ENCODE measurements around the gene PEX6. TPM values are rescaled to one million over a fixed set of nuclear protein-coding genes. Genes with fewer than 3 reads are reported as not detected.

PEX6 gene
- total RNA-seq, 2 experiments from 2014 or later, result 23.8 to 24.7 TPM

DNA sequence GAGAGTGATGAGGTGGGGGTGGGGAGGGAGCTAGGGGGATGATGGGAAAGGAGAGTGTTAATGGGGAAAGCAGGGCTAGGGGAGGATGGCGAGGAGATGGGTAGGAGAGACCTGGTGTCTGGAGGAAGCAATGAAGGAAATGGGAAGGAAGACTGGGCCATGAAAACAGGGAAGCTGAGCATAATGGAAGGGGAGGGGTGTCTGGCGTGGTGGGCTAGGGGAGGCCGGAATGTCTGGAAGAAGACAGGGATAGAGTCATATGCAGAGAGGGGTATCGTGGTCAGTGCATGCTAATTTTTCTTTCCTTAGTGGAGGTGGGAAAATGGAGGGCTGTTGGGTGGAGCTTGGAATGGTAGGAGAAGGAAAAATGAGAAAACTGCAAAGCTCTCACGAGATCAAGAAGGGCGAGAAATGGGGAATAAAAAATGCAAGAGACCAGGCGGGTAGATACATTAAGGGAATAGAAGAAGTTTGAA is 35.5 kb upstream of the PEX6 start:
- H3K4me2 ChIP-seq (ENCODE audit: low read length), result peak overlapping the region; percentile 85
- H3K36me3 ChIP-seq (ENCODE audit: insufficient read depth, low read length), result peaks cover 51% of the 10 kb centered on the region; the same call in 1 of the 2 replicates
- no peak for DNase-seq (ENCODE audit: low spot score)
- H3K27ac ChIP-seq (ENCODE audit: low read depth, low read length, poor library complexity, severe bottlenecking), result peak overlapping the region; percentile 43
- H3K4me1 ChIP-seq (ENCODE audit: insufficient read depth, low read length, poor library complexity, severe bottlenecking), result peaks cover 29% of the 10 kb centered on the region
- peak overlapping the region; percentile 86 for H3K4me3 ChIP-seq (ENCODE audit: low read depth, low read length, poor library complexity, severe bottlenecking)
- ChIA-PET CTCF (ENCODE audit: unreplicated experiment) (interaction anchor here (0.5 to 1.6 kb wide), 7 partner anchors 19 to 268 kb away, joined by 3 to 6 read pairs (median 4); partner anchors contain the start of genes PEX6 and TBCC), POLR2A (interaction anchor here (0.6 to 1.6 kb wide), 13 partner anchors 9 to 726 kb away, joined by 3 to 10 read pairs (median 4); partner anchors contain the start of genes CNPY3, KLC4, MRPL2 and PEX6)
- BruUV-seq (replicated peaks), result no TSS peak
- H3K9me3 ChIP-seq (ENCODE audit: low read length), result no peaks in the 10 kb centered on the region
- H3K9me2 ChIP-seq (ENCODE audit: insufficient read depth, low read length), result no peaks in the 10 kb centered on the region
- H3K79me2 ChIP-seq (ENCODE audit: insufficient read depth, low read depth, low read length), result peaks cover 30% of the 10 kb centered on the region
- H4K20me1 ChIP-seq (ENCODE audit: insufficient read depth, low read length), result no peaks in the 10 kb centered on the region
- no peak for TF ChIP-seq EZH2phosphoT487 (IDR thresholded peaks at IDR 0.05; ENCODE audit: borderline replicate concordance, low read depth, low read length)
- TF ChIP-seq, protein P1, sequence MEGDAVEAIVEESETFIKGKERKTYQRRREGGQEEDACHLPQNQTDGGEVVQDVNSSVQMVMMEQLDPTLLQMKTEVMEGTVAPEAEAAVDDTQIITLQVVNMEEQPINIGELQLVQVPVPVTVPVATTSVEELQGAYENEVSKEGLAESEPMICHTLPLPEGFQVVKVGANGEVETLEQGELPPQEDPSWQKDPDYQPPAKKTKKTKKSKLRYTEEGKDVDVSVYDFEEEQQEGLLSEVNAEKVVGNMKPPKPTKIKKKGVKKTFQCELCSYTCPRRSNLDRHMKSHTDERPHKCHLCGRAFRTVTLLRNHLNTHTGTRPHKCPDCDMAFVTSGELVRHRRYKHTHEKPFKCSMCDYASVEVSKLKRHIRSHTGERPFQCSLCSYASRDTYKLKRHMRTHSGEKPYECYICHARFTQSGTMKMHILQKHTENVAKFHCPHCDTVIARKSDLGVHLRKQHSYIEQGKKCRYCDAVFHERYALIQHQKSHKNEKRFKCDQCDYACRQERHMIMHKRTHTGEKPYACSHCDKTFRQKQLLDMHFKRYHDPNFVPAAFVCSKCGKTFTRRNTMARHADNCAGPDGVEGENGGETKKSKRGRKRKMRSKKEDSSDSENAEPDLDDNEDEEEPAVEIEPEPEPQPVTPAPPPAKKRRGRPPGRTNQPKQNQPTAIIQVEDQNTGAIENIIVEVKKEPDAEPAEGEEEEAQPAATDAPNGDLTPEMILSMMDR (conservative IDR thresholded peaks at IDR 0.05; ENCODE audit: low read length), result no peak
- peak overlapping the region; percentile 1; the same call in 1 of the 2 replicates for H2AFZ ChIP-seq (ENCODE audit: low read length)
- intact Hi-C loops (cut with micrococcal nuclease; ENCODE audit: unreplicated experiment), result loop anchor here (1.0 to 2.0 kb wide), 2 partner anchors 38 to 85 kb away; partner anchors contain the start of genes CNPY3 and CUL7

DNA sequence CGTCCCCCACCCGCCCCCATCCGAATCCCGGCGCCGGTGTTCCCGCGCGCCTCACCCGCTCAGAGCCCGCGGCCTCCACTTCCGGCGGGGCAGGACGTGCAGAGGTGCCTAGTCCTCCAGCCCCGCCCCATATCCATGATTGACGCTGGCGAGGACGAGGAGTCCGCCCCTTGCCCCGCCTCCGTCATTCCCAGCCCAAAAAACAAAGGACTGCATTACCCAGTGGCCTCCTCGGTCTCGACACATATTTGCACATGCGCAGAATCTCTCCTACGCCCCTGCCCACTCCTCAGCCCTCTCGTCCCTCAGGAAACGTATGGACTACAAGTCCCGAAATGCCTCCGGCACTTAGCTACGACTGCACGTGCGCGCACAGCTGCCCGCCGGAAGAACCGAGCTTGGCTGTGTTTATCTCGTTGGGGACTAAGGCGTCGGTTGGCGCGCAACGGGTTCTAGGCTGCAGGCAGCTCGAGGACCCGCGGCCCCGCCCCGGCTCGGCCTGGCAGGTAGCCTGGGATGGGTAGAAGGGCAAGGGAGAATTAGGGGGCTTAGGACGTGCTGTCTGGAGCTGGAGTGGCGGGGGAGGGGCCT is 35.0 kb upstream of the PEX6 start, which contains the start of the genes KLHDC3 and MEA1:
TSS of gene KLHDC3 (plus strand) at position 407 of the 591 bp plus-strand sequence. CDS start 2,944 bp downstream, outside the sequence.
TSS of gene MEA1 (minus strand) at position 104 of the 591 bp plus-strand sequence. CDS start 133 bp downstream, outside the sequence.
- intact Hi-C loops (cut with micrococcal nuclease; ENCODE audit: unreplicated experiment), result loop anchor here (1.0 to 2.0 kb wide), 2 partner anchors 39 to 85 kb away; partner anchors contain the start of genes CNPY3 and CUL7
- Histone ChIP-seq H3K27ac (ENCODE audit: low read depth, low read length, poor library complexity, severe bottlenecking) (peak within 1 kb of the TSS; percentile 43), H2AFZ (ENCODE audit: low read length) (peak within 1 kb of the TSS; percentile 69), H3K4me2 (ENCODE audit: low read length) (peak within 1 kb of the TSS; percentile 99), H3K9me3 (ENCODE audit: low read length) (no peaks in the 10 kb centered on the region), H3K4me3 (ENCODE audit: low read depth, low read length, poor library complexity, severe bottlenecking) (peak within 1 kb of the TSS; percentile 86), H3K36me3 (ENCODE audit: insufficient read depth, low read length) (peaks cover 51% of the 10 kb centered on the region; the same call in 1 of the 2 replicates), H3K4me1 (ENCODE audit: insufficient read depth, low read length, poor library complexity, severe bottlenecking) (peaks cover 31% of the 10 kb centered on the region), H3K79me2 (ENCODE audit: insufficient read depth, low read depth, low read length) (peaks cover 30% of the 10 kb centered on the region), H4K20me1 (ENCODE audit: insufficient read depth, low read length) (no peaks in the 10 kb centered on the region), H3K9me2 (ENCODE audit: insufficient read depth, low read length) (no peaks in the 10 kb centered on the region)
- no TSS peak for BruUV-seq (replicated peaks)
- no peak for TF ChIP-seq EZH2phosphoT487 (IDR thresholded peaks at IDR 0.05; ENCODE audit: borderline replicate concordance, low read depth, low read length)
- TF ChIP-seq, protein P1 (conservative IDR thresholded peaks at IDR 0.05; ENCODE audit: low read length), result no peak
- DNase-seq (ENCODE audit: low spot score), result peak; percentile 100
- POLR2A ChIA-PET, result interaction anchor here (0.6 to 1.6 kb wide), 14 partner anchors 9 to 726 kb away, joined by 3 to 10 read pairs (median 4); partner anchors contain the start of genes CNPY3, KLC4, MRPL2 and PEX6
- CTCF ChIA-PET (ENCODE audit: unreplicated experiment), result interaction anchor here (0.5 to 1.6 kb wide), 5 partner anchors 28 to 268 kb away, joined by 3 to 5 read pairs (median 3); partner anchors contain the start of genes PEX6 and TBCC
